HUES6 (cell line): ENCODE data around the gene UNC13C.

ENCODE experiments used
- H3K27ac ChIP-seq: 2 replicates; pipeline ENCODE4 v1.7.0; 2013; ENCODE audit warnings: low read depth, mild to moderate bottlenecking, low read length, inconsistent platforms
- H3K27me3 ChIP-seq: 2 replicates; pipeline ENCODE4 v1.6.1; 2013; ENCODE audit warnings: low read length; ENCODE audit not compliant: control insufficient read depth, insufficient read depth
- H3K36me3 ChIP-seq: 2 replicates; pipeline ENCODE4 v1.6.1; 2013; ENCODE audit warnings: low read length; ENCODE audit not compliant: control insufficient read depth, insufficient read depth
- H3K4me1 ChIP-seq: 2 replicates; pipeline ENCODE4 v1.6.1; 2013; ENCODE audit warnings: low read length; ENCODE audit not compliant: control insufficient read depth, insufficient read depth
- H3K4me3 ChIP-seq: 2 replicates; pipeline ENCODE4 v1.5.1; 2013; ENCODE audit warnings: low read depth, low read length
- H3K9ac ChIP-seq: one replicate; pipeline ENCODE4 v1.6.1; 2013; ENCODE audit warnings: mild to moderate bottlenecking, low read length
- H3K9me3 ChIP-seq: 2 replicates; pipeline ENCODE4 v1.6.1; 2013; ENCODE audit warnings: low read depth, low read length; ENCODE audit not compliant: control insufficient read depth, insufficient read depth

Gene UNC13C

DNA sequence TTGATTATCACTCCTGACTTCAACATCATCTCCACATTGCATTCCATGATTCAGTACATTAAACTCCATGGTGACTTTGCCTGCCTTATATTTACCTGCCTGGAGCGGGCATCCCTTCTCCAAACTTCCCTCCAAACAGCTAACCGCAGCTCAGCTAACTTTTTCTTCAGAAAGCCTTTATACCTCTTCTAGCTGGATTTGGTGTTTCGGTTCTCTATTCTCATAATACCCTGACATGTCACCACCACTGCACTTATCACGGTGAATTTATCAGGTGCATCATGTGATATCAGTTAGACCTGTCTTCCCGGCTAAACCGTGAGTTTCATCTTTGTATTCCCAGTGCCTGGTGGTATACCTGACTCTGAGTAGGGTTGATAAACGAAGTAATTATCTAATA lies 367.6 kb downstream of the UNC13C start:
- H3K9ac ChIP-seq = no peak overlapping the region
- H3K27me3 ChIP-seq = no peaks in the 10 kb centered on the region
- no peak overlapping the region for H3K4me3 ChIP-seq
- H3K9me3 ChIP-seq = no peaks in the 10 kb centered on the region
- no peak overlapping the region for H3K27ac ChIP-seq
- no peaks in the 10 kb centered on the region for H3K4me1 ChIP-seq
- H3K36me3 ChIP-seq = no peaks in the 10 kb centered on the region

GRCh38 chr15:54347082-54347827 lies 369.0 kb downstream of the UNC13C start:
- H3K4me1 ChIP-seq = no peaks in the 10 kb centered on the region
- no peaks in the 10 kb centered on the region for H3K9me3 ChIP-seq
- H3K27ac ChIP-seq = no peak overlapping the region
- no peaks in the 10 kb centered on the region for H3K27me3 ChIP-seq
- H3K9ac ChIP-seq = no peak overlapping the region
- H3K36me3 ChIP-seq = no peaks in the 10 kb centered on the region
- H3K4me3 ChIP-seq = no peak overlapping the region

GRCh38 chr15:54353726-54354125 lies 375.5 kb downstream of the UNC13C start:
- Histone ChIP-seq H3K4me3 (no peak overlapping the region), H3K27ac (no peak overlapping the region), H3K36me3 (no peaks in the 10 kb centered on the region), H3K9ac (no peak overlapping the region), H3K27me3 (no peaks in the 10 kb centered on the region), H3K9me3 (no peaks in the 10 kb centered on the region), H3K4me1 (no peaks in the 10 kb centered on the region)

GRCh38 chr15:54354341-54354740 lies 376.1 kb downstream of the UNC13C start:
- Histone ChIP-seq H3K36me3 (no peaks in the 10 kb centered on the region), H3K9me3 (no peaks in the 10 kb centered on the region), H3K9ac (no peak overlapping the region), H3K4me1 (no peaks in the 10 kb centered on the region), H3K27me3 (no peaks in the 10 kb centered on the region), H3K4me3 (no peak overlapping the region), H3K27ac (no peak overlapping the region)

GRCh38 chr15:54364961-54365360 lies 386.7 kb downstream of the UNC13C start:
- Histone ChIP-seq H3K36me3 (no peaks in the 10 kb centered on the region), H3K4me3 (no peak overlapping the region), H3K27me3 (no peaks in the 10 kb centered on the region), H3K9me3 (no peaks in the 10 kb centered on the region), H3K4me1 (no peaks in the 10 kb centered on the region; the same call in 1 of the 2 replicates), H3K27ac (no peak overlapping the region), H3K9ac (no peak overlapping the region)

DNA sequence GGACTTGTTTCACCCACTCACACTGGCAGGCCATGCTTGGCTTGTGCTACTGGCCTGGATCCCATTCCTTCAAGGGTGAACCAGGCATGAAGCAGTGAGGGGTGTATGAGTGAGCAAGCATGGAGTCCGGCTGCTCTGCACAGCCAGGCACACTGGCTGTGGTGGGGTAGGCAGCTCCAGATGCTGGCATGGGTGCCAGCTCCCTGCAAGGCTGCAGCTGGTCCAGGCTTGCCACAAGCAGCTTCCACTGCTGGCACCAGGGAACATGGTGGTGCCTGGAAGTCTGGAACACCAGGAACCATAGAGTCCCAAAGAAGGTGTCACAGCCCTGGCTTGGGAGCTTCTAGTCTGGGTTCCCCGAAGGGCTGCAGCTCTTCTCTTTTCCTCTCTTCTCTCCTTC lies 395.1 kb downstream of the UNC13C start:
- Histone ChIP-seq H3K9ac (no peak overlapping the region), H3K27ac (no peak overlapping the region), H3K36me3 (no peaks in the 10 kb centered on the region), H3K27me3 (no peaks in the 10 kb centered on the region), H3K9me3 (no peaks in the 10 kb centered on the region; the same call in 1 of the 2 replicates), H3K4me1 (no peaks in the 10 kb centered on the region; the same call in 1 of the 2 replicates), H3K4me3 (no peak overlapping the region)

DNA sequence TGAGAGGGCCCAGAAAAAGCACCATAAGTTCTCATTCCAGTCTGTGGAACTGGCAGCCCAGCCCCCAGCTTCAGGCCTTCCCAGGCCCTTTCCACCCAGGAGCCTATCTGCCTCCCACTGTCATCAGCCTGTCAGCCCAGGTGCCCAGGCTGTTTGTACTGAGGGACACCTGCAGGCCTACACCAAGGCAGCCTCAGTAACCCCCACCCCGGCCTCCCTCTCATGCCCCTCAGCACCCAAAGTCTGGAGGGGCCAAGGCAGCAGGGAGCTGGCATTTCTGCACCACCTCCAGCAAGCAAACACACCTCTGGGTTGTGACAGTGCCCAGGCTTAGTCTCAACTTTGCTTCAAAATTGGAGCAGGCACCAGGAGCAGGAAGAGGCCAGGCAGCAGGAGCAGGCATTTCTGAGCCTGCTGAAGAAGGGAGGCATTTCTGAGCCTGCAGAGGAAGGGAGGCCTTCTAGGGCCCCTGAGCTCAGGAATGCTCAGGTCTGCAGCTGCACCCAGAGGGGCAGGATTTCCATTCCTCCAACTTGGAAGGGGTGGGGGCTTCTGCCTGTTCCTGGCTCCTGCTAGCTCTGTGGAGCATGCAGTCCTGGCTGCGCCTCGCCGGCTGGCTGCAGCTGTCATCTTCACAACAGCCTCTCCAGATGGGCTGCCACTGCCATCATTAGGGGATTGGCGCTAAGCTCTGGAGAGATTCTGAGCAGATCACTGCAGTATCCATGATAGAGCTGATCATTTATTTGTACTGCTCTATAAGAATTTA lies 396.1 kb downstream of the UNC13C start:
- H3K4me3 ChIP-seq = no peak overlapping the region
- H3K4me1 ChIP-seq = no peaks in the 10 kb centered on the region
- H3K9me3 ChIP-seq = no peaks in the 10 kb centered on the region; the same call in 1 of the 2 replicates
- H3K27ac ChIP-seq = no peak overlapping the region
- H3K9ac ChIP-seq = no peak overlapping the region
- H3K27me3 ChIP-seq = no peaks in the 10 kb centered on the region
- no peaks in the 10 kb centered on the region for H3K36me3 ChIP-seq

- no peaks in the 10 kb centered on the region for H3K36me3 ChIP-seq
- no peak overlapping the region for H3K9ac ChIP-seq
- H3K27me3 ChIP-seq = no peaks in the 10 kb centered on the region
- no peak overlapping the region for H3K27ac ChIP-seq
- no peak overlapping the region for H3K4me3 ChIP-seq
- no peaks in the 10 kb centered on the region for H3K9me3 ChIP-seq
- H3K4me1 ChIP-seq = no peaks in the 10 kb centered on the region
Observed at GRCh38 chr15:54387799-54388198, 409.6 kb downstream of the UNC13C start.

- Histone ChIP-seq H3K36me3 (no peaks in the 10 kb centered on the region), H3K4me3 (no peak overlapping the region), H3K27ac (no peak overlapping the region), H3K9me3 (no peaks in the 10 kb centered on the region), H3K4me1 (no peaks in the 10 kb centered on the region), H3K27me3 (no peaks in the 10 kb centered on the region), H3K9ac (no peak overlapping the region)
Observed at GRCh38 chr15:54388746-54389145, 410.5 kb downstream of the UNC13C start.

DNA sequence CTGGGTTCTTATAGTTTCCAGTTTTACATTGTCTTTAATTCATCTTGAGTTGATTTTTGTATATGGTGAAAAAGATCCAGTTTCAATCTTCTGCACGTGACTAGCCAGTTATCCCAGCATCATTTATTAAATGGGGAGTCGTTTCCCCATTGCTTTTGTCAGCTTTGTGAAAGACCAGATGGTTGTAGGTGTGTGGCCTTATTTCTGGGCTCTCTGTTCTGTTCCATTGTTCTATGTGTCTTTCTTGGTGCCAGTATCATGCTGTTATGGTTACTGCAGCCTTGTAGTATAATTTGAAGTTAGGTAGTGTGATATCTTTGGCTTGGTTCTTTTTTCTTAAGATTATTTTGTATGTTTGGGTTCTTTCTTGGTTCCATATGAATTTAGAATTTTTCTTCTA lies 432.2 kb downstream of the UNC13C start:
- Histone ChIP-seq H3K9me3 (no peaks in the 10 kb centered on the region), H3K9ac (no peak overlapping the region)

DNA sequence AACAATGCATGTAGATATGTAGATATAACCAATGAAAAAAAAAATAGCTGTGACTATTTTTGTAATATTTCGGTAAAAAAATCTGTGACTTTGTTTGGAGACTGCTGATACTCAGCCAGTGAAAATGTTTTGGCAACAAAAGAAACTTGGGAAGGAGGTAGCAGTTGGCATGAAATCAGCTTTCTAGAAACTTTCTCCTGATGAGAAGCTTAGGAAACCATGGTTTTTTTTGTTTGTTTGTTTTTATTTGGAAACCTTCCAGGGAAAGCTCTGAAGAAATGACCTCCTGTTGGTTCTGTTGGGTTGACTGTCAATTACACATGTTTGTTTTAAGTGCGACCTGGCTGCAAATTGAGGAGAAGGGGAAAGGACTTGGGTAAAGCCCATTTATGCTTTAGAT lies 445.9 kb downstream of the UNC13C start:
- Histone ChIP-seq H3K4me1 (no peaks in the 10 kb centered on the region), H3K9ac (no peak overlapping the region), H3K9me3 (no peaks in the 10 kb centered on the region), H3K4me3 (no peak overlapping the region), H3K27me3 (no peaks in the 10 kb centered on the region), H3K27ac (no peak overlapping the region), H3K36me3 (no peaks in the 10 kb centered on the region)

More for the DNA sequence above, 432.2 kb downstream of the UNC13C start:
- Histone ChIP-seq H3K4me1 (no peaks in the 10 kb centered on the region), H3K27ac (no peak overlapping the region), H3K4me3 (no peak overlapping the region), H3K36me3 (no peaks in the 10 kb centered on the region), H3K27me3 (no peaks in the 10 kb centered on the region)
